AG09309 (cell line): ENCODE results near the gene LINGO1.

Experiments
- DNase-seq: peaks from one replicate; pipeline ENCODE4 v3.0.0-alpha.2; 2010; ENCODE audit warnings: low read depth
- H3K4me3 ChIP-seq: 2 replicates; pipeline ENCODE4 v1.5.1; 2011; ENCODE audit warnings: mild to moderate bottlenecking, low read depth, low read length, moderate library complexity; ENCODE audit not compliant: control insufficient read depth
- CTCF ChIP-seq: IDR thresholded peaks from 2 replicates; pipeline ENCODE4 v1.5.1; 2011; ENCODE audit warnings: mild to moderate bottlenecking, low read depth, low read length, inconsistent platforms; ENCODE audit not compliant: insufficient read depth, control insufficient read depth; ENCODE audit errors: missing control alignments

Gene LINGO1

GRCh38 chr15:77591968-77592613 lies 40.6 kb downstream of the LINGO1 start:
- no peak for DNase-seq
- no peak overlapping the region for H3K4me3 ChIP-seq
- TF ChIP-seq CTCF = no peak

- H3K4me3 ChIP-seq = no peak overlapping the region
- TF ChIP-seq CTCF = no peak
- no peak for DNase-seq
These were observed 42.9 kb downstream of the LINGO1 start for GRCh38 chr15:77589839-77590238.

- TF ChIP-seq CTCF = no peak
- no peak for DNase-seq
- no peak overlapping the region for H3K4me3 ChIP-seq
These were observed 44.6 kb downstream of the LINGO1 start for GRCh38 chr15:77588126-77588525.

- TF ChIP-seq CTCF = no peak
- no peak for DNase-seq
- H3K4me3 ChIP-seq = no peak overlapping the region
These were observed 48.0 kb downstream of the LINGO1 start for GRCh38 chr15:77584691-77585090.

- no peak for DNase-seq
These were observed 48.5 kb downstream of the LINGO1 start for GRCh38 chr15:77584201-77584600.

GRCh38 chr15:77582763-77583162 lies 49.9 kb downstream of the LINGO1 start:
- DNase-seq = no peak
- TF ChIP-seq CTCF = no peak
- no peak overlapping the region for H3K4me3 ChIP-seq

More at GRCh38 chr15:77584201-77584600, 48.5 kb downstream of the LINGO1 start:
- no peak overlapping the region for H3K4me3 ChIP-seq
- peak; percentile 15 for TF ChIP-seq CTCF
